Vagina (tissue), 2 donors: ENCODE data around the gene AKAP11.

Source experiments
- POLR2AphosphoS5 ChIP-seq, 2 donors: sonication (generic); formaldehyde crosslinking; IDR thresholded peaks; one replicate each; pipeline ENCODE4 v1.9.0; 2017; ENCODE audit warnings: antibody characterized with exemption in 2 of 2, mild to moderate bottlenecking in 2 of 2, low read depth in 1 of 2; ENCODE audit not compliant: insufficient read depth in 1 of 2
- TF ChIP-seq, protein P1 (sequence below), 3 experiments: fragments of 450-650 bp in 2 of 3; fragments of 200-600 bp in 1 of 3; sonication (generic) in 1 of 3; IDR thresholded peaks; one replicate each; pipeline ENCODE4 v1.5.1; 2017 to 2019; ENCODE audit warnings: antibody characterized with exemption in 3 of 3, mild to moderate bottlenecking in 2 of 3, moderate library complexity in 2 of 3

DNA sequence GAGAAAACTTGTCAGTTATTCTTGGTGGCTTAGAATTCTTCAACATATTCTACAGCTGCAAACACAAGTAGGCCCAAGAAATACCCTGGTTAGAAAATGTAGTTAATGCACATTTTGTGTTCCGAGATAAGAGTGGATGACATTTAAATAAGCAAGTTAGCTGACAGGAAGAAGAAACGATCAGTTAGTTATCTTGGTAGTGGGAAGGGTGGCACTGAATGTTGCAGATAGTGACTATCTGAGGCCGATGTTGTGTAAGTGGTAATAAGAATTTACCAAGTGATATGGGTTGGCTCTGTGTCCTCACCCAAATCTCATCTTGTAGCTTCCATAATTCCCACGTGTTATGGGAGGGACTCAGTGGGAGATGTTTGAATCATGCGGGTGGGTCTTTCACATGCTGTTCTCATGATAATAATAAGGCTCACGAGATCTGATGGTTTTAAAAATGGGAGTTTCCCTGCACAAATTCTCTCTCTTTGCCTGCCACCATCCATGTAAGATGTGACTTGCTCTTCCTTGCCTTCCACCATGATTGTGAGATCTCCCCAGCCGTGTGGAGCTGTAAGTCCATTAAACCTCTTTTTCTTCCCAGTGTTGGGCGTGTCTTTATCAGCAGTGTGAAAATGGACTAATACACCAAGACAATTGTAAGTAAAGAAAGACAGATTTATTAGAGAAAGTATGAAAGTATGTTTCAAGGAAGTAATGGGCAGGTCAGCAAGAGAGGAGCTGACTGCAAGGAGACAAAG is 10.9 kb upstream of the AKAP11 start:
- TF ChIP-seq, protein P1, sequence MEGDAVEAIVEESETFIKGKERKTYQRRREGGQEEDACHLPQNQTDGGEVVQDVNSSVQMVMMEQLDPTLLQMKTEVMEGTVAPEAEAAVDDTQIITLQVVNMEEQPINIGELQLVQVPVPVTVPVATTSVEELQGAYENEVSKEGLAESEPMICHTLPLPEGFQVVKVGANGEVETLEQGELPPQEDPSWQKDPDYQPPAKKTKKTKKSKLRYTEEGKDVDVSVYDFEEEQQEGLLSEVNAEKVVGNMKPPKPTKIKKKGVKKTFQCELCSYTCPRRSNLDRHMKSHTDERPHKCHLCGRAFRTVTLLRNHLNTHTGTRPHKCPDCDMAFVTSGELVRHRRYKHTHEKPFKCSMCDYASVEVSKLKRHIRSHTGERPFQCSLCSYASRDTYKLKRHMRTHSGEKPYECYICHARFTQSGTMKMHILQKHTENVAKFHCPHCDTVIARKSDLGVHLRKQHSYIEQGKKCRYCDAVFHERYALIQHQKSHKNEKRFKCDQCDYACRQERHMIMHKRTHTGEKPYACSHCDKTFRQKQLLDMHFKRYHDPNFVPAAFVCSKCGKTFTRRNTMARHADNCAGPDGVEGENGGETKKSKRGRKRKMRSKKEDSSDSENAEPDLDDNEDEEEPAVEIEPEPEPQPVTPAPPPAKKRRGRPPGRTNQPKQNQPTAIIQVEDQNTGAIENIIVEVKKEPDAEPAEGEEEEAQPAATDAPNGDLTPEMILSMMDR (IDR thresholded peaks at IDR 0.05): no peak
- TF ChIP-seq POLR2AphosphoS5 (IDR thresholded peaks at IDR 0.05; ENCODE audit: insufficient read depth in 1 of 2, low read depth in 1 of 2): no peak
